ENCODE data around the gene SNN. TPM values are rescaled to one million over a fixed set of nuclear protein-coding genes. Genes with fewer than 3 reads are reported as not detected.
A peak's percentile ranks its signal among the peaks of the same experiment; 100 is the strongest.

SNN gene
- total RNA-seq, 1 donor, result 9.2 TPM

GRCh38 chr16:11681976-11682654 lies 13.9 kb downstream of the SNN start:
- DNase-seq (ENCODE audit: low read depth), result no peak
- H3K4me3 ChIP-seq (ENCODE audit: low read depth, low read length), result no peak overlapping the region
- no peak for TF ChIP-seq CTCF (IDR thresholded peaks at IDR 0.05; ENCODE audit: insufficient read depth, low read length)

GRCh38 chr16:11682655-11683096 lies 14.4 kb downstream of the SNN start:
- no peak overlapping the region for H3K4me3 ChIP-seq (ENCODE audit: low read depth, low read length)
- TF ChIP-seq CTCF (IDR thresholded peaks at IDR 0.05; ENCODE audit: insufficient read depth, low read length), result no peak
- DNase-seq (ENCODE audit: low read depth), result peak; percentile 89

GRCh38 chr16:11683145-11683544 lies 14.9 kb downstream of the SNN start:
- H3K4me3 ChIP-seq (ENCODE audit: low read depth, low read length), result no peak overlapping the region
- no peak for DNase-seq (ENCODE audit: low read depth)
- no peak for TF ChIP-seq CTCF (IDR thresholded peaks at IDR 0.05; ENCODE audit: insufficient read depth, low read length)

GRCh38 chr16:11684231-11685025 lies 16.2 kb downstream of the SNN start:
- no peak overlapping the region for H3K4me3 ChIP-seq (ENCODE audit: low read depth, low read length)
- no peak for TF ChIP-seq CTCF (IDR thresholded peaks at IDR 0.05; ENCODE audit: insufficient read depth, low read length)
- DNase-seq (ENCODE audit: low read depth), result no peak

- H3K4me3 ChIP-seq (ENCODE audit: low read depth, low read length), result no peak overlapping the region
- no peak for DNase-seq (ENCODE audit: low read depth)
- no peak for TF ChIP-seq CTCF (IDR thresholded peaks at IDR 0.05; ENCODE audit: insufficient read depth, low read length)
These were observed 17.8 kb downstream of the SNN start for GRCh38 chr16:11685844-11686618.

- no peak for DNase-seq (ENCODE audit: low read depth)
- no peak overlapping the region for H3K4me3 ChIP-seq (ENCODE audit: low read depth, low read length)
- no peak for TF ChIP-seq CTCF (IDR thresholded peaks at IDR 0.05; ENCODE audit: insufficient read depth, low read length)
These were observed 18.6 kb downstream of the SNN start for GRCh38 chr16:11686713-11687380.
